ENCODE results near the gene NRM.
"Not testable (repeated sequence)": the region's sequence is repeated elsewhere in the genome, so short reads cannot be mapped to it uniquely, and the experiment has no call there.

NRM gene

GRCh38 chr6:30679765-30680535 is 10.8 kb downstream of the NRM start:
- no peak for TF ChIP-seq CTCF (IDR thresholded peaks at IDR 0.05; ENCODE audit: control insufficient read depth, extremely low read depth, insufficient read depth)
- no peak overlapping the region for H3K4me3 ChIP-seq (ENCODE audit: low read depth, low read length)
- no peak for DNase-seq (ENCODE audit: low read depth)

GRCh38 chr6:30678964-30679726 is 11.6 kb downstream of the NRM start:
- no peak overlapping the region for H3K4me3 ChIP-seq (ENCODE audit: low read depth, low read length)
- peak; percentile 92 for TF ChIP-seq CTCF (IDR thresholded peaks at IDR 0.05; ENCODE audit: control insufficient read depth, extremely low read depth, insufficient read depth)
- DNase-seq (ENCODE audit: low read depth): no peak

- DNase-seq (ENCODE audit: low read depth): no peak
- H3K4me3 ChIP-seq (ENCODE audit: low read depth, low read length): no peak overlapping the region
- no peak for TF ChIP-seq CTCF (IDR thresholded peaks at IDR 0.05; ENCODE audit: control insufficient read depth, extremely low read depth, insufficient read depth)
These were observed 14.0 kb downstream of the NRM start for GRCh38 chr6:30676660-30677285.

- H3K4me3 ChIP-seq (ENCODE audit: low read depth, low read length): peak within 1 kb of the TSS; percentile 84
- peak; percentile 88 for TF ChIP-seq CTCF (IDR thresholded peaks at IDR 0.05; ENCODE audit: control insufficient read depth, extremely low read depth, insufficient read depth)
These were observed 18.1 kb downstream of the NRM start, which contains the start of gene DHX16 for GRCh38 chr6:30672445-30673253. TSS of gene DHX16 (minus strand) at chr6:30673006. CDS start at chr6:30672841, 165 bp downstream.

GRCh38 chr6:30670760-30671527 is 19.8 kb downstream of the NRM start:
- H3K4me3 ChIP-seq (ENCODE audit: low read depth, low read length): peak overlapping the region; percentile 84
- TF ChIP-seq CTCF (IDR thresholded peaks at IDR 0.05; ENCODE audit: control insufficient read depth, extremely low read depth, insufficient read depth): no peak
- DNase-seq (ENCODE audit: low read depth): no peak

More at GRCh38 chr6:30672445-30673253, 18.1 kb downstream of the NRM start, which contains the start of gene DHX16:
- peak; percentile 96 for DNase-seq (ENCODE audit: low read depth)

- DNase-seq (ENCODE audit: low read depth); H3K4me3 ChIP-seq (ENCODE audit: low read depth, low read length): not testable (repeated sequence)
These were observed 24.5 kb downstream of the NRM start for GRCh38 chr6:30666300-30666699.
